ENCODE results near the gene FAM171A1.
A peak's percentile ranks its signal among the peaks of the same experiment; 100 is the strongest.

The FAM171A1 gene

GRCh38 chr10:15254808-15255648 is 116.1 kb downstream of the FAM171A1 start:
- no peak for DNase-seq (ENCODE audit: low read depth)
- no peak for TF ChIP-seq CTCF (IDR thresholded peaks at IDR 0.05; ENCODE audit: control insufficient read depth, insufficient read depth, low read depth, low read length, missing control alignments)
- no peak overlapping the region for H3K4me3 ChIP-seq (ENCODE audit: control insufficient read depth, low read depth, low read length)

GRCh38 chr10:15253951-15254807 is 116.9 kb downstream of the FAM171A1 start:
- no peak overlapping the region for H3K4me3 ChIP-seq (ENCODE audit: control insufficient read depth, low read depth, low read length)
- no peak for DNase-seq (ENCODE audit: low read depth)
- no peak for TF ChIP-seq CTCF (IDR thresholded peaks at IDR 0.05; ENCODE audit: control insufficient read depth, insufficient read depth, low read depth, low read length, missing control alignments)

- DNase-seq (ENCODE audit: low read depth) = no peak
- no peak for TF ChIP-seq CTCF (IDR thresholded peaks at IDR 0.05; ENCODE audit: control insufficient read depth, insufficient read depth, low read depth, low read length, missing control alignments)
- no peak overlapping the region for H3K4me3 ChIP-seq (ENCODE audit: control insufficient read depth, low read depth, low read length)
Observed at GRCh38 chr10:15252396-15252795, 118.7 kb downstream of the FAM171A1 start.

- no peak overlapping the region for H3K4me3 ChIP-seq (ENCODE audit: control insufficient read depth, low read depth, low read length)
- TF ChIP-seq CTCF (IDR thresholded peaks at IDR 0.05; ENCODE audit: control insufficient read depth, insufficient read depth, low read depth, low read length, missing control alignments) = no peak
- DNase-seq (ENCODE audit: low read depth) = no peak
Observed at GRCh38 chr10:15251791-15252380, 119.2 kb downstream of the FAM171A1 start.

- no peak overlapping the region for H3K4me3 ChIP-seq (ENCODE audit: control insufficient read depth, low read depth, low read length)
- DNase-seq (ENCODE audit: low read depth) = no peak
- peak; percentile 13 for TF ChIP-seq CTCF (IDR thresholded peaks at IDR 0.05; ENCODE audit: control insufficient read depth, insufficient read depth, low read depth, low read length, missing control alignments)
Observed at GRCh38 chr10:15245530-15245929, 125.6 kb downstream of the FAM171A1 start.

GRCh38 chr10:15244635-15245197 is 126.4 kb downstream of the FAM171A1 start:
- DNase-seq (ENCODE audit: low read depth) = no peak
- H3K4me3 ChIP-seq (ENCODE audit: control insufficient read depth, low read depth, low read length) = no peak overlapping the region
- TF ChIP-seq CTCF (IDR thresholded peaks at IDR 0.05; ENCODE audit: control insufficient read depth, insufficient read depth, low read depth, low read length, missing control alignments) = no peak
